Ascending aorta (tissue), 2 donors: ENCODE results near the gene ZCCHC14. TPM values are rescaled to one million over a fixed set of nuclear protein-coding genes. Genes with fewer than 3 reads are reported as not detected.
A peak's percentile ranks its signal among the peaks of the same experiment; 100 is the strongest.

ENCODE experiments used
- DNase-seq, 2 donors: peaks; one replicate each; pipeline ENCODE4 v3.0.0-alpha.2; 2019; ENCODE audit warnings: low spot score in 2 of 2
- H3K27ac ChIP-seq, 2 donors: fragments of 200-600 bp; sonication (generic); one replicate each; pipeline ENCODE4 v1.5.1; 2016 to 2017; ENCODE audit warnings: mild to moderate bottlenecking in 1 of 2
- H3K27me3 ChIP-seq: fragments of 200-600 bp; sonication (generic); one replicate; pipeline ENCODE4 v1.5.1; 2017
- H3K36me3 ChIP-seq, 2 donors: fragments of 200-600 bp; sonication (generic); one replicate each; pipeline ENCODE4 v1.5.1; 2016
- H3K4me1 ChIP-seq, 2 donors: fragments of 200-600 bp; sonication (generic); one replicate each; pipeline ENCODE4 v1.5.1; 2016 to 2017; ENCODE audit warnings: mild to moderate bottlenecking in 1 of 2
- H3K4me3 ChIP-seq, 2 donors: fragments of 200-600 bp; sonication (generic); one replicate each; pipeline ENCODE4 v1.5.1; 2016 to 2017; ENCODE audit warnings: mild to moderate bottlenecking in 1 of 2
- H3K9me3 ChIP-seq, 2 donors: fragments of 200-600 bp; sonication (generic); one replicate each; pipeline ENCODE4 v1.5.1; 2016
- intact Hi-C: fragments of 100-400 bp; cut with DNase I; formaldehyde crosslinking; loops from one replicate; pipeline ENCODE4 v1.15.1; 2023
- total RNA-seq: library from RNA; depleted of rRNA; stranded (reverse); fragments of >200 nt; gene quantifications from one replicate; pipeline ENCODE4 v1.1.0, GENCODE V29; 2016
- TF ChIP-seq, protein P1 (sequence below), 3 experiments: fragments of 200-600 bp in 2 of 3; fragments of 450-650 bp in 1 of 3; sonication (generic) in 2 of 3; IDR thresholded peaks; one replicate each; pipeline ENCODE4 v1.5.1; 2016 to 2019; ENCODE audit warnings: antibody characterized with exemption in 3 of 3, mild to moderate bottlenecking in 1 of 3, moderate library complexity in 1 of 3

Gene ZCCHC14
- total RNA-seq, 1 donor from 2014 or later = 131 TPM

DNA sequence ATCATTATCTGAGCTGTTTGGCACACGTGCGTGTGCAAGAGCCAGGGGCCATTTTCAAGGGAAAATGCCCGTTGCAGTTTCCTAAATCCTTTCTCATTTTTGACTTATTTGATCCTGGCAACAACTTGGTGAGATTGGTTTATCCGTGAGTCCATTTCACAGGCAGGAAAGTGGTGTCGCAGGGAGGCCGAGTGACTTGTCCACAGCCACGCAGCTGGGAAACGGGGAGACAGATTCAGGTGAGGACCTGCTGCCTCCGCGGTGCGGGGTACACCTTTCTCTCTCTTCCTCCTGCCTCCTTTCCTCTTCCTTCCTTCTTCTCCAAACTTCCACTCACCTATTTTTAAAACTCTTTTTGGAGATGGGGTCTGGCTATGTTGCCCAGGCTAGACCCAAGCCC, 46.3 kb upstream of the ZCCHC14 start:
- Histone ChIP-seq H3K27ac (peak overlapping the region; percentile 96 to 98), H3K9me3 (no peaks in the 10 kb centered on the region), H3K36me3 (no peaks in the 10 kb centered on the region), H3K27me3 (no peaks in the 10 kb centered on the region), H3K4me3 (no peak overlapping the region), H3K4me1 (peaks cover 6 to 42% of the 10 kb centered on the region in 2 donors)
- no peak for DNase-seq
- intact Hi-C loops = no loop called here
- TF ChIP-seq, protein P1, sequence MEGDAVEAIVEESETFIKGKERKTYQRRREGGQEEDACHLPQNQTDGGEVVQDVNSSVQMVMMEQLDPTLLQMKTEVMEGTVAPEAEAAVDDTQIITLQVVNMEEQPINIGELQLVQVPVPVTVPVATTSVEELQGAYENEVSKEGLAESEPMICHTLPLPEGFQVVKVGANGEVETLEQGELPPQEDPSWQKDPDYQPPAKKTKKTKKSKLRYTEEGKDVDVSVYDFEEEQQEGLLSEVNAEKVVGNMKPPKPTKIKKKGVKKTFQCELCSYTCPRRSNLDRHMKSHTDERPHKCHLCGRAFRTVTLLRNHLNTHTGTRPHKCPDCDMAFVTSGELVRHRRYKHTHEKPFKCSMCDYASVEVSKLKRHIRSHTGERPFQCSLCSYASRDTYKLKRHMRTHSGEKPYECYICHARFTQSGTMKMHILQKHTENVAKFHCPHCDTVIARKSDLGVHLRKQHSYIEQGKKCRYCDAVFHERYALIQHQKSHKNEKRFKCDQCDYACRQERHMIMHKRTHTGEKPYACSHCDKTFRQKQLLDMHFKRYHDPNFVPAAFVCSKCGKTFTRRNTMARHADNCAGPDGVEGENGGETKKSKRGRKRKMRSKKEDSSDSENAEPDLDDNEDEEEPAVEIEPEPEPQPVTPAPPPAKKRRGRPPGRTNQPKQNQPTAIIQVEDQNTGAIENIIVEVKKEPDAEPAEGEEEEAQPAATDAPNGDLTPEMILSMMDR (IDR thresholded peaks at IDR 0.05) = no peak

DNA sequence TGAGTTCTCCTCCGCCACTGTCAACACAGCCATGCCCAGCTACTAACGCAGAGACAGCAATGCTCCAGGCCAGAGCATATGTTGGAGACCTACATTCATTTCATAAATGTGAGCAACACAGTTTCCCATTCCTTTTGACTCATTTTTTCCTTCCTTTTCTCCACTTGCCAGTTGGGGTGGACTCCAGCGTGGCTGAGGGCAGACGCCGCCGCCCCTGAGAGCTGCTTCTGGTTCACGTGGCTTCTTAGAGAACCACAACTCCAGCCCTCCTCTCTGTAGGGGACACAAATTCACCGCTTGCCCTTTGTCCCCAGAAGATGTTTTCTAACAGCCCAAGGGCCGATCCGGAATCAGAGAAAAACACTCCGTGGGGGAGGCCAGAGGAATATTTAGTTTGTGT, 45.8 kb upstream of the ZCCHC14 start:
- Histone ChIP-seq H3K9me3 (no peaks in the 10 kb centered on the region), H3K27ac (peak overlapping the region; percentile 96 to 98), H3K27me3 (no peaks in the 10 kb centered on the region), H3K4me3 (no peak overlapping the region), H3K36me3 (no peaks in the 10 kb centered on the region), H3K4me1 (peaks cover 6 to 41% of the 10 kb centered on the region in 2 donors)
- peak in 1 of 2 donors; percentile 85 for DNase-seq
- TF ChIP-seq, protein P1 (IDR thresholded peaks at IDR 0.05) = no peak
- intact Hi-C loops = no loop called here

DNA sequence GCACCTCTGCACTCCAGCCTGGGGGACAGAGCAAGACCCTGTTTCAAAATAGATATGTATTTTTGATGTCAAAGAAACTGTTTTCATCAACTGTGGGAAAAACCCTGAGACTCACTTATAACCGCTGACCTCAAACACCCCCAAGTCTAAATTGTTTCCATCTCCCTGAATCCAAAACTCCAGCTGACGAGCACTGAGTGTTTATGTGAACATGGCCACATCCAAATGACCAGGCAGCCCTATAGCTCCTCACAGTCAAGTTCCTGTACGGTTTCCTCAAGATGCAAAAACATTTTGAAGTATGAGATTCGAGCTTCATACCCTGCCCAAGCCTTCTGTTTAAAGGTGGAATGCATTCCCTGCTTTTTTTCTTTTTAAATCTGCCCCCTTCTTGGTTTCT, 45.3 kb upstream of the ZCCHC14 start:
- no peak for DNase-seq
- Histone ChIP-seq H3K36me3 (no peaks in the 10 kb centered on the region), H3K4me3 (no peak overlapping the region), H3K27me3 (no peaks in the 10 kb centered on the region), H3K4me1 (peaks cover 6 to 37% of the 10 kb centered on the region in 2 donors), H3K27ac (peak overlapping the region; percentile 96 to 98), H3K9me3 (peaks cover 0 to under 1% of the 10 kb centered on the region in 2 donors)
- TF ChIP-seq, protein P1 (IDR thresholded peaks at IDR 0.05) = no peak
- intact Hi-C loops = no loop called here

DNA sequence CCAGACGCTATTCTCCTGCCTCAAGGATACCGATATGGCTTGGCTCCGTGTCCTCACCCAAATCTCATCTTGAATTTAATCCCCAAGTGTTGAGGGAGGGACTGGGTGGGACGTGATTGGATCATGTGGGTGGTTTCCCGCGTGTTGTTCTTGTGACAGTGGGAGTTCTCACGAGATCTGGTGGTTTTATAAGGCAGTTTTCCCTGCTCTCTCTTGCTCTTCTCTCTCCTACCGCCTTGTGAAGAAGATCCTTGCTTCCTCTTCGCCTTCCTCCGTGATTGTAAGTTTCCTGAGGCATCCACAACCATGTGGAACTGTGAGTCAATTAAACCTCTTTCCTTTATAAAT, 43.9 kb upstream of the ZCCHC14 start:
- Histone ChIP-seq H3K27ac (no peak overlapping the region), H3K4me1 (peaks cover 3 to 33% of the 10 kb centered on the region in 2 donors), H3K36me3 (no peaks in the 10 kb centered on the region), H3K9me3 (peaks cover 0 to 6% of the 10 kb centered on the region in 2 donors), H3K4me3 (no peak overlapping the region), H3K27me3 (no peaks in the 10 kb centered on the region)
- intact Hi-C loops = no loop called here
- DNase-seq = no peak
- TF ChIP-seq, protein P1 (IDR thresholded peaks at IDR 0.05) = no peak

DNA sequence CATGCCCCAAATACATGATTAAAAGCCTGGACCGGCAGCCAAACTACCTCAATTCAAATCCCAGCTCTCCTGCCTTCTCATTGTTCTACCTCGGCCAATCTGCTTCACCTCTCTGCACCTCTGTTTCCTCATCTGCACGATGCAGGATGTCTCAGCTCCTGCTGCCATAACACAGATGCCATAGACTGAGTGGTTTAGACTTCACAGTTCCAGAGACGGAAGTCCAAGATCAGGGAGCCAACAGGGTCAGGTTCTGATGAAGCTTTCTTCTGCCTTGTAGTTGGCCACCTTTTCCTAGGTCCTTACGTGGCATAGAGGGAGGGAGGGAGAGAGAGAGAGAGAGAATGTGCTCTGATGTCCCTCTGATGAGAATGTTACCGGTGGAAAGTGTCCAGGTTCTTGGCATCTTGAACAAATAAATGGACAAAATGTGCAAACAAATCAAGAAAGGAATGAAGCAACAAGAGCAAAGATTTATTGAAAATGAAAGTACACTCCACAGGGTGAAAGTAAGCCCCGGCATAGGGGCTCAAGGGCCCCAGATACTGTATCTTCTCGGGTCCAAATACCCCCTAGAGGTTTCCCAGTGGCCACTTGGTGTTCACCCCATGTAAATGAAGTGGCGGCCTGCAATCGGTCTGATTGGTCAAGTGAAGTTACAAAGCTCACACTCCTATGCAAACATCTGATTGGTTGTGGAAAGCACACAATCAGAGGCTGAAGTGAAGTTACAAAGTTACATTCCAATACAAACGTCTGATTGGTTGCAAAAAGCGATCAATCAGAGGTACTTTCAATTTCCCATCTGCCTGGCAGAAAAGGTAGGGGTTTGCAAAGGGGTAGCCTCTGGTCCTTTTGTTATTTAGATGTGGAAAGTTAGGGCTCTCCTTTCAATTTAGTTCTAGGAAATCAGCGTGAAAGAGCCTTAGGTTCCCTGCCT, 43.3 kb upstream of the ZCCHC14 start:
- TF ChIP-seq, protein P1 (IDR thresholded peaks at IDR 0.05) = no peak
- intact Hi-C loops = no loop called here
- Histone ChIP-seq H3K27me3 (no peaks in the 10 kb centered on the region), H3K9me3 (peaks cover 0 to 6% of the 10 kb centered on the region in 2 donors), H3K36me3 (no peaks in the 10 kb centered on the region), H3K27ac (no peak overlapping the region), H3K4me1 (peaks cover 3 to 31% of the 10 kb centered on the region in 2 donors), H3K4me3 (no peak overlapping the region)
- no peak for DNase-seq
